Right kidney (tissue), 1 donor: ENCODE data around the gene SF1.
A peak's percentile ranks its signal among the peaks of the same experiment; 100 is the strongest.

Experiments used
- DNase-seq: peaks from one replicate; pipeline ENCODE4 v3.0.0-alpha.2; 2016

SF1 gene

DNA sequence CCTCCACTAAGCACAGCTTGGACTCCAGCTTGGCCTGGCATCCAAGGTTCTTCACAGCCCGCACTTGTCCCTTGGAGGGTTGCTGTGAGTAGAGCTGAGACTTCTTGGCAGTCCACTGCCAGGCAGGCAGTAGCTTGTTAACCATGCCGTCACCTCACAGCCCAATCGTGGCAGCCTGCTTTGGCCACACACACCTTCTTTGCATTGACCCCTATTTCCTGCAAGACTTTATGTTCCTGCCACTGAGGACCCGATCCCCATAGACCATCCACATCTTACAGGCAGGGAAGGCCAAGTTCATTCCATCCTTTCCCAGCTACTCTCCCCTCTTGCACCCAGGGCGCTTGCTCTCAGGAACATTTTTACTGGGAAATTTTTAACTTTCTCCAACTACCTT is 16.1 kb downstream of the SF1 start:
- peak; percentile 60 for DNase-seq

DNA sequence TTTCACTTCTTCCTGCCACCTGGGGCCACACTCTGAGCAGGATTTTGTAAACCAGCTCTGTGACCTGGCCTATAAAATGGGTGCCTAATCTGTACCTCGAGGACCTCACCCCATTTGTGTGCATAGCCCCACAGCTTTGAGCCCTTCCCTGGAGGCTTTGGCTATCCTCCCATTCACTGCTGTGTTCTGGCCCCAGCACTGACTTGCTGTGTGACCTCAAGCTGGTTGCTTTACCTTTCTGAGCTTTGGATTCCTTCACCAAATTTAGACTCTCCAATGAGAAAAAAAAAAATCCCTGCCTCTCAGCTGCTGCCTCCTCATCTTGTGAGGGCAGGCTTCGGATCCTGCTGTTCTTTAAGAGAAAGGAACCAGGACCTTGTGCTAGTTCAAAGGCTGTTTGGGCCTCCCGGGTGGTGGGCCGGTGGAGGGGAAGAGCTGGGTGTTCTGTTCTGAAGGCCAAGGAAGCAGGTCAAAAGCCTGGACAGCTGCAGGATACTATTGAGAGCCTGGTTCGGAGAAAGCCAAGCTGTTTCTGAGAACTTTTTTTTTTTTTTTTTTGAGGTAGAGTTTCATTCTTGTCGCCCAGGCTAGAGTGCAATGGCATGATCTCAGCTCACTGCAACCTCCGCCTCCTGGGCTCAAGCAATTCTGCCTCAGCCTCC is 17.5 kb downstream of the SF1 start:
- no peak for DNase-seq

GRCh38 chr11:64759722-64760719 is 18.3 kb downstream of the SF1 start, which contains the start of gene PYGM:
Gene PYGM (minus strand): TSS chr11:64759974. CDS start chr11:64759898, 76 bp downstream.
- DNase-seq, result peak; percentile 61

DNA sequence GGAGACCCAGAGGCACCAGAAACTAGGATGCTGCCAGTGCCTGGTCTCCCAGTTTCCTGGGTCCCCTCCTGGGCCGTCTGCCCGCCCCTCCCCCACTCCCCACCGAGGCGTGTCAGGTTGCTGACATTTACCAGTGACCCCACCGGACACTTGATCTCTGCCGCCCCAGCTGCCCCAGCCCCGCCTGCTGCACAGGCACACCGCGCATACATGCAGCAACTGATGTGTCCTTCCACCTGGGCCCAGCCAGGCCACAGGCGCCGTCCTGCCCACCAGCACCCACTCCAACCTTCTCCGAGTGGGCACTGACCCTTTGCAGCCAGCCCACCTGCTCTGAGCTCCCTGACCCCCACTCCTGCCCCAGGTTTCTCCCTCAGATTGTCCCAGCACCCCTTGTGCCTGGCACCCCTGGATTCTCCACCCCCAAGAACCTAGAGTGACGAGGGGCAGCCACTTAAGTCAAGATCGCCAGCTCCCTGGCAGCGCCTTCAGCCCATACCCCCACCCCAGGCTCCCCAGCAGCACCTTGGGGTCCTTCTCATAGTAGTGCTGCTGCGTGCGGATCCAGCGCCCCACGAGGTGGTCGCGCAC is 19.1 kb downstream of the SF1 start:
- no peak for DNase-seq

DNA sequence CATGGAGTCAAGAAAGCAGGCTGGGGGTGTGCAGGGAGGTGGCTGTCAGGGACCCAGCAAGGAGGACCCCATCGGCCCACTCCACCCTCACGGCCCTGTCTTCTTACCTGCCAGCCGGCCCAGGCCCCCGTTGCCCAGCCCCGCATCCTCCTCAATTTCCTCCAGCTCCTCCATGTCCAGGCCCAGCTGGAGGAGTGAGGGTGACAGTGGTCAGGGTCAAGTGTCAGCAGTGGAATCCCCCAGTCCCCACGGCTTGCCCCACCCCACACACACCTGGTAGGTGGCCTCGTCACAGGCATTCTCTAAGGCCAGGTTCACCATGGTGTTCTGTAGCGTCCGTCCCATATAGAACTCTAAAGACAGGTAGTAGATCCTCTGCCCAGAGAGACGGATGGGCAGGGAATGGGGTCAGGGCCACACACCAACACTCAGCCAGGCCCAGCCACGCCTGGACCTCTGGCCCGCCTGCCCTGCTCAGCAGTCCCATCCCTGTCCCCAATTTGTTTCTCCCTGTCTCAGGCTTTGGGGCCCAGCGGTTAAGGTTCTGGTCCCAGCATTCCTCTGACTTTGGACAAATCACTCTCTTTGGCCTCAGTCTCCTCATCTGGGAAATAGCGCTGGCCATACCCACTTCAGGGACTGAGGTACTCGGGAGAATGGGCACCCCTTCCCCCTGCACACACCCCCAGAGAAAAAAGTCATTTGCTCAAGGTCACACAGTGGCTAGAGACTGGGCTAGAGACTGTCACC is 19.8 kb downstream of the SF1 start:
- DNase-seq, result no peak

- no peak for DNase-seq
Observed at GRCh38 chr11:64757549-64758329, 20.6 kb downstream of the SF1 start.

DNA sequence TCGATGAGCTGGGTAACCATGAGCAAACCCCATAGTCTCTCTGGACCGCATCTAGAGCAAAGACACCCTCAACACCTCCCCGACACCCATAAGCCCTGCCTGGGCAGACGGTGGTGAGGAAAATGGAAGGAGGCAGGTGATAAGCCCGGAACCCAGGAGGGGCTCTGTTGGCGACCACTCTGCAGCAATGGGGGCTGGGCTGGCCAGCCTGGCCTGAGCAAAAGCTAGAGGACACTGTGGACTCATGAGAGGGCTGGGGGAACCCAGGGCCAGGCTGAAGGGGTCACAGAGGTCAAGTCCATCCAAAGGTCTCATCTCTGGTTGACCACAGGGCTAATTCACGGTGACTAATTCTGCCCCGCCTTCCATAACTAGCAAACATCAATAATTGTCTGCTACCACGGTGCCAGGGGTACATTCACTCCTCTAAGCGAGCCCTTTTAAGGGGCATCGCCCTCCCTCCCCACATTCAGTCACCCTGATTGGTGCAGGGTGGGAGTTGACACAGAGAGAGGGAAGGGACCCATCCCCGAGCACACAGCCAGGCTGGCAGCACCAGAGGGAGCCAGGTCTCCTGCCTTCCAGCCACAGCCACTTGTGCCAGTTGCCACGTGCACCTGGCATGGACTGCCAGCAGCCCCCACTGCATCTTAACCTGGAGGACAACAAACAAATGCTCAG is 22.5 kb downstream of the SF1 start:
- no peak for DNase-seq

DNA sequence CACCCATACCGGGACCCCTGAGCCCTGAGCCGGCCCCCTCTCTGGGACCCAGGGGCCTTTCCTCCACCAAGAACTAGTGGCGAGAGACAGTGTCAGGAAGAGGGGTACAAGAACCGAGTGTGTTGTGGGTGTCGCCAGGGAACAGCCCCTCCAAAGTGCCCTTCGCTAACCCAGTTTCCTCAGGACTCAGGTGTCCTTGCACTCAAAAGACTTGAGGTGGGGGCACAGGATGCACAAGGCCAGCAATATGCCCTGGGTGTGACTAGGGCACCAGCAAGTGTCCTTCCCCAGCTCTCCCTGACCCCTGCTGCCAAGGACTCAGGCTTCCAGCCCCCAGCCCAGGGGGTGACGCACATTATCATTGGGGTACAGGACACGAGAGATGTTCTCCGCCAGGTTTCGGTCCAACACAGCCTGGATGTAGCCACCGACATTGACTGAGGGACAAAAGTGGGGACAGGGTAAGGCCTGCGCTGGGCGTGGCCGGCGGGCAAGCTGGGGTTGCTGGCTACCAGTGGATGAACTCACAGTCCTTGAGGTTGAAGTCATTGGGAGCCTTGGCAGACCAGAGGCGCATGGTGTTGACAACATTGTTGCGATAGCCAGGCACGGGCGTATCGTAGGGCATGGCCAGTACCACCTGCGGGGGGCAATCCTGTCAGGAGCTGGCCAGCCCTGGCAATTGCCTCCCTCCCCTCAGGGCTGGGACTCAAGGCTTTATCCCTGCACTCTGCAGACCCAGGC is 23.3 kb downstream of the SF1 start:
- DNase-seq, result no peak

GRCh38 chr11:64754124-64754918 is 24.0 kb downstream of the SF1 start:
- no peak for DNase-seq

- DNase-seq, result no peak
Observed at GRCh38 chr11:64753380-64754123, 24.8 kb downstream of the SF1 start.

- no peak for DNase-seq
Observed at GRCh38 chr11:64753019-64753379, 25.3 kb downstream of the SF1 start.

DNA sequence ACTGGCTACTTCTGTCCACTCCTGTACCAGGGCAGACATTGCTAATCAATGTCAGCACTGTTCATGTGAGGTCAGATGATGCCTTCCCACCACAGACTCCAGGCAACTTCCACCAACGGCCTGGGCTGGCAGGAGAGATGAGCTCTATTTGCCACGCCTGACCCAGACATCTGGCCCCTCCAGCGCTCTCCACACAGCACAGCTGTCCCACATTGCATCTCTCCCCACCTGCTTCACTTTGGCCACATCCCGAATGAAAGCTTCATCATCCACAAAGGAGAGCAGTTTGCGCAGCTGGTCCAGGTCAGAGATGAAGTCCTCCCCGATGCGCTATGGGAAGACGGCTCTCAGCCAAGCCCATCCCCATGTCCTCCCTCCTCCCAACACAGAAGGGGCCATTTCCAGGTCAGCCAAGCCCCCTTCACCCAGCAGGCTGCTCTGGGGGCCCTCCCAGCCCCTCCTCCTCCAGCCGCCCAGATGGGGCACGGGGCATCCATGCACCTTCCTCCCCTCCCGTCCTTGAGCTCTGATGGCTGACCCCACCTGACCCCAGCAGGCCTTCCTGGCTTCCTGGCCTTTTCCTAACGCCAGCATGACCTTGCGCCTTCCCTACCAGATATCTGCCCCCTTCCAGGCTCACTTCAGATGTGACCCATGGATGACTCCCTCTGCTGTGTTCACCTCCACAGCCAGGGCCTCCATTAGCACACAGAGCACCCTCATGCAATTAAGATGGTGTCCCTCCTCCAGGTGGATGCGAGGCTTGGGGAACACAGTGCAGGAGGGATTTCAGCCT is 26.0 kb downstream of the SF1 start:
- DNase-seq, result no peak

GRCh38 chr11:64751580-64751979 is 26.8 kb downstream of the SF1 start:
- DNase-seq, result no peak

- no peak for DNase-seq
Observed at GRCh38 chr11:64751136-64751535, 27.2 kb downstream of the SF1 start.

DNA sequence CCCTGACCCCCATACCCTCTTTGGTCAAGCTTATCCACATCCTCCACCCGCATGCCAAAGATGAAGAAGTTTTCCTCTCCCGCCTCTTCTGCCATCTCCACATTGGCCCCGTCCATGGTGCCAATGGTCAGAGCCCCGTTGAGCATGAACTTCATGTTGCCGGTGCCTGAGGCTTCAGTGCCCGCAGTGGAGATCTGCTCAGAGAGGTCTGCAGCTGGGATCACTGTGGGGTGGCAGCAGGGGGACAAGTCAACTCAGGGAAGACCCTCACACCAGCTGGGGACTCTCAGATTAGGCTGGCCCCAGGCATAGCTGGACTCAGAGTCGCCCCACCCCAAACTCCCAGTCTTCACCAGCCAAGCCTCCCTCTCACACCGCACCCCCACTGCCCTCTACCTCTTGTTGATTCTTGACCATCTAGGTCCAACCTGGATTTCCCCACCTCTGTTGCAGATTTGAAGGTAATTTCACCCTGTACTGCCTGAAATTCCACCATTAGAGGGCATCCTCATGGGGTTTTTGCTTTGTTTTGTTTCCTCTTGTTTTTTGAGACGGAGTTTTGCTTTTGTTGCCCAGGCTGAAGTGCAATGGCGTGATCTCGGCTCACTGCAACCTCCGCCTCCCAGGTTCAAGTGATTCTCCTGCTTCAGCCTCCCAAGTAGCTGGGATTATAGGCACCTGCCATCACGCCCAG is 27.8 kb downstream of the SF1 start:
- DNase-seq, result no peak

DNA sequence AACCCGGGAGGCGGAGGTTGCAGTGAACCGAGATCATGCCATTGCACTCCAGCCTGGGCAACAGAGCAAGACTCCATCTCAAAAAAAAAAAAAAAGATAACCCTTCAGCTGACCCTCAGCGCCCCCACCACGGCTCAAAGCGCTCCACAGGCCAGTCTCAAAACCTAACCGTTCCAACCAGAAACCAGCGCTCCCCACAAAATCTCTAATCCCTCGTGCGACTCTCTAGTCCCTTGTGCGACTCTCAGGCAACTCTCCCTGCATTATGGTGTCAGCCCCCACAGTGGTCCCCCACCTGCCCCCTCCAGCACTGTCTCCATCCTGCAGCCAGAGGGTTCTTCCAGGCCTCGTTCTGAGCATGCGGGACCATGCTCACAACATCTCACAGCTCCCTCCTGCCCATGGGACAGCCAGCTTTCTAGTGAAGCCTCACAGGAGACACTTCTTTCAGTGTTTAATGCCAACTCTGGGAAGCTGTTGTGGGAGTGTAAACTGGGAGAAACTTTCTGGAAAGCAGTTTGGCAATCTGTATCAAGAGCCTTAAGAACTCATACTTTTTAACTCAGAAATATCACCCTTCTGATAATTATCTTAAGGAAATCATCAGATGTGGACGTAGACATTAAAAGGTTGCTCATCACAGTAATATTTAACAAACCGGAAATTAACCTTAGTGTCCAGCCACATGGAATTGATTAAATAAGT is 30.2 kb downstream of the SF1 start:
- no peak for DNase-seq

- no peak for DNase-seq
Observed at GRCh38 chr11:64746486-64746885, 31.9 kb downstream of the SF1 start.
